Ascending aorta (tissue), 2 donors: ENCODE measurements around the gene PAPSS1. TPM values are rescaled to one million over a fixed set of nuclear protein-coding genes. Genes with fewer than 3 reads are reported as not detected.

Experiments
- DNase-seq, 2 donors: peaks; one replicate each; pipeline ENCODE4 v3.0.0-alpha.2; 2019; ENCODE audit warnings: low spot score in 2 of 2
- H3K27ac ChIP-seq, 2 donors: fragments of 200-600 bp; sonication (generic); one replicate each; pipeline ENCODE4 v1.5.1; 2016 to 2017; ENCODE audit warnings: mild to moderate bottlenecking in 1 of 2
- H3K27me3 ChIP-seq: fragments of 200-600 bp; sonication (generic); one replicate; pipeline ENCODE4 v1.5.1; 2017
- H3K36me3 ChIP-seq, 2 donors: fragments of 200-600 bp; sonication (generic); one replicate each; pipeline ENCODE4 v1.5.1; 2016
- H3K4me1 ChIP-seq, 2 donors: fragments of 200-600 bp; sonication (generic); one replicate each; pipeline ENCODE4 v1.5.1; 2016 to 2017; ENCODE audit warnings: mild to moderate bottlenecking in 1 of 2
- H3K4me3 ChIP-seq, 2 donors: fragments of 200-600 bp; sonication (generic); one replicate each; pipeline ENCODE4 v1.5.1; 2016 to 2017; ENCODE audit warnings: mild to moderate bottlenecking in 1 of 2
- H3K9me3 ChIP-seq, 2 donors: fragments of 200-600 bp; sonication (generic); one replicate each; pipeline ENCODE4 v1.5.1; 2016
- CTCF ChIP-seq, 3 experiments: fragments of 200-600 bp in 2 of 3; fragments of 450-650 bp in 1 of 3; sonication (generic) in 2 of 3; IDR thresholded peaks; one replicate each; pipeline ENCODE4 v1.5.1; 2016 to 2019; ENCODE audit warnings: antibody characterized with exemption in 3 of 3, mild to moderate bottlenecking in 1 of 3, moderate library complexity in 1 of 3
- intact Hi-C: fragments of 100-400 bp; cut with DNase I; formaldehyde crosslinking; loops from one replicate; pipeline ENCODE4 v1.15.1; 2023
- total RNA-seq: library from RNA; depleted of rRNA; stranded (reverse); fragments of >200 nt; gene quantifications from one replicate; pipeline ENCODE4 v1.1.0, GENCODE V29; 2016

Gene PAPSS1
- total RNA-seq, 1 donor from 2014 or later: 17.9 TPM

GRCh38 chr4:107742791-107743190 lies 22.8 kb upstream of the PAPSS1 start:
- intact Hi-C loops: no loop called here
- H3K4me1 ChIP-seq: peaks cover 6 to 8% of the 10 kb centered on the region in 2 donors
- TF ChIP-seq CTCF (IDR thresholded peaks at IDR 0.05): no peak
- H3K27me3 ChIP-seq: no peaks in the 10 kb centered on the region
- H3K36me3 ChIP-seq: no peaks in the 10 kb centered on the region
- DNase-seq: no peak
- peaks cover 0 to 5% of the 10 kb centered on the region in 2 donors for H3K9me3 ChIP-seq
- no peak overlapping the region for H3K4me3 ChIP-seq
- H3K27ac ChIP-seq: no peak overlapping the region

- H3K4me3 ChIP-seq: no peak overlapping the region
- no peaks in the 10 kb centered on the region for H3K36me3 ChIP-seq
- no peak for TF ChIP-seq CTCF (IDR thresholded peaks at IDR 0.05)
- H3K9me3 ChIP-seq: peaks cover 0 to 5% of the 10 kb centered on the region in 2 donors
- intact Hi-C loops: no loop called here
- DNase-seq: no peak
- no peak overlapping the region for H3K27ac ChIP-seq
- H3K27me3 ChIP-seq: no peaks in the 10 kb centered on the region
- H3K4me1 ChIP-seq: peaks cover 6 to 8% of the 10 kb centered on the region in 2 donors
These were observed 22.2 kb upstream of the PAPSS1 start for GRCh38 chr4:107742196-107742595.

GRCh38 chr4:107740950-107741701 lies 21.1 kb upstream of the PAPSS1 start:
- H3K4me1 ChIP-seq: peaks cover 6 to 8% of the 10 kb centered on the region in 2 donors
- H3K27me3 ChIP-seq: no peaks in the 10 kb centered on the region
- peak in 1 of 2 donors; percentile 73 for DNase-seq
- H3K4me3 ChIP-seq: no peak overlapping the region
- no peak for TF ChIP-seq CTCF (IDR thresholded peaks at IDR 0.05)
- intact Hi-C loops: loop anchor here (2.0 kb wide), 1 partner anchor 20 kb away; the partner anchor contains the start of gene PAPSS1
- H3K36me3 ChIP-seq: no peaks in the 10 kb centered on the region
- H3K27ac ChIP-seq: peak overlapping the region; percentile 60 to 75
- peaks cover 0 to 5% of the 10 kb centered on the region in 2 donors for H3K9me3 ChIP-seq

- H3K27me3 ChIP-seq: no peaks in the 10 kb centered on the region
- H3K4me3 ChIP-seq: no peak overlapping the region
- peaks cover 6 to 8% of the 10 kb centered on the region in 2 donors for H3K4me1 ChIP-seq
- peak overlapping the region; percentile 60 to 75 for H3K27ac ChIP-seq
- DNase-seq: no peak
- intact Hi-C loops: loop anchor here (2.0 kb wide), 1 partner anchor 20 kb away; the partner anchor contains the start of gene PAPSS1
- H3K36me3 ChIP-seq: no peaks in the 10 kb centered on the region
- peak in 1 of 3 experiments; percentile 19 for TF ChIP-seq CTCF (IDR thresholded peaks at IDR 0.05)
- H3K9me3 ChIP-seq: peaks cover 0 to 5% of the 10 kb centered on the region in 2 donors
These were observed 20.3 kb upstream of the PAPSS1 start for GRCh38 chr4:107740381-107740780.

- H3K36me3 ChIP-seq: no peaks in the 10 kb centered on the region
These were observed 17.4 kb upstream of the PAPSS1 start for GRCh38 chr4:107737450-107737849.

More at GRCh38 chr4:107737450-107737849, 17.4 kb upstream of the PAPSS1 start:
- TF ChIP-seq CTCF (IDR thresholded peaks at IDR 0.05): no peak
- Histone ChIP-seq H3K9me3 (no peaks in the 10 kb centered on the region), H3K27ac (no peak overlapping the region), H3K27me3 (no peaks in the 10 kb centered on the region), H3K4me1 (peaks cover 6 to 8% of the 10 kb centered on the region in 2 donors), H3K4me3 (no peak overlapping the region)
- DNase-seq: no peak
- intact Hi-C loops: no loop called here
